NCI-H2171 (cell line): ENCODE results near the gene ST8SIA4.
A peak's percentile ranks its signal among the peaks of the same experiment; 100 is the strongest.

Experiments
- DNase-seq: peaks from one replicate; lab custom pipeline; 2025; lab: John Stamatoyannopoulos, UW

Gene ST8SIA4

GRCh38 chr5:100779669-100780375 is 123.3 kb downstream of the ST8SIA4 start:
- DNase-seq: no peak

- DNase-seq: no peak
These were observed 125.3 kb downstream of the ST8SIA4 start for GRCh38 chr5:100777680-100778300.

- DNase-seq: no peak
These were observed 127.6 kb downstream of the ST8SIA4 start for GRCh38 chr5:100775533-100775855.

- no peak for DNase-seq
These were observed 130.5 kb downstream of the ST8SIA4 start for GRCh38 chr5:100772548-100772947.

- DNase-seq: peak; percentile 4
These were observed 131.1 kb downstream of the ST8SIA4 start for GRCh38 chr5:100772006-100772405.

GRCh38 chr5:100771181-100771580 is 131.9 kb downstream of the ST8SIA4 start:
- DNase-seq: no peak

- DNase-seq: no peak
These were observed 134.9 kb downstream of the ST8SIA4 start for GRCh38 chr5:100768221-100768620.

GRCh38 chr5:100762995-100763394 is 140.1 kb downstream of the ST8SIA4 start:
- DNase-seq: no peak

- no peak for DNase-seq
These were observed 141.0 kb downstream of the ST8SIA4 start for GRCh38 chr5:100762108-100762507.

- no peak for DNase-seq
These were observed 141.9 kb downstream of the ST8SIA4 start for GRCh38 chr5:100761192-100761591.

- no peak for DNase-seq
These were observed 142.4 kb downstream of the ST8SIA4 start for GRCh38 chr5:100760688-100761087.

- no peak for DNase-seq
These were observed 144.3 kb downstream of the ST8SIA4 start for GRCh38 chr5:100758780-100759179.

GRCh38 chr5:100758306-100758705 is 144.8 kb downstream of the ST8SIA4 start:
- DNase-seq: no peak

GRCh38 chr5:100757618-100758017 is 145.5 kb downstream of the ST8SIA4 start:
- DNase-seq: no peak
